Gastroesophageal sphincter (tissue), 3 donors: ENCODE results near the gene PCBP3.

ENCODE experiments used
- EP300 ChIP-seq: sonication (generic); formaldehyde crosslinking; IDR thresholded peaks from one replicate; pipeline ENCODE4 v1.6.1; 2017; ENCODE audit warnings: antibody characterized with exemption, mild to moderate bottlenecking
- POLR2A ChIP-seq, 2 donors: fragments of 450-650 bp; IDR thresholded peaks; one replicate each; pipeline ENCODE4 v1.6.1; 2017; ENCODE audit warnings: antibody characterized with exemption in 2 of 2, mild to moderate bottlenecking in 2 of 2, moderate library complexity in 1 of 2
- POLR2AphosphoS5 ChIP-seq: sonication (generic); formaldehyde crosslinking; IDR thresholded peaks from one replicate; pipeline ENCODE4 v1.6.1; 2017; ENCODE audit warnings: antibody characterized with exemption
- TF ChIP-seq, protein P1 (sequence below), 4 experiments: fragments of 200-600 bp in 2 of 4; fragments of 450-650 bp in 2 of 4; sonication (generic) in 1 of 4; IDR thresholded peaks; one replicate each; pipeline ENCODE4 v1.5.1; 2017 to 2019; ENCODE audit warnings: antibody characterized with exemption in 4 of 4, mild to moderate bottlenecking in 2 of 4, moderate library complexity in 2 of 4

- TF ChIP-seq POLR2A (IDR thresholded peaks at IDR 0.05): no peak
- TF ChIP-seq, protein P1, sequence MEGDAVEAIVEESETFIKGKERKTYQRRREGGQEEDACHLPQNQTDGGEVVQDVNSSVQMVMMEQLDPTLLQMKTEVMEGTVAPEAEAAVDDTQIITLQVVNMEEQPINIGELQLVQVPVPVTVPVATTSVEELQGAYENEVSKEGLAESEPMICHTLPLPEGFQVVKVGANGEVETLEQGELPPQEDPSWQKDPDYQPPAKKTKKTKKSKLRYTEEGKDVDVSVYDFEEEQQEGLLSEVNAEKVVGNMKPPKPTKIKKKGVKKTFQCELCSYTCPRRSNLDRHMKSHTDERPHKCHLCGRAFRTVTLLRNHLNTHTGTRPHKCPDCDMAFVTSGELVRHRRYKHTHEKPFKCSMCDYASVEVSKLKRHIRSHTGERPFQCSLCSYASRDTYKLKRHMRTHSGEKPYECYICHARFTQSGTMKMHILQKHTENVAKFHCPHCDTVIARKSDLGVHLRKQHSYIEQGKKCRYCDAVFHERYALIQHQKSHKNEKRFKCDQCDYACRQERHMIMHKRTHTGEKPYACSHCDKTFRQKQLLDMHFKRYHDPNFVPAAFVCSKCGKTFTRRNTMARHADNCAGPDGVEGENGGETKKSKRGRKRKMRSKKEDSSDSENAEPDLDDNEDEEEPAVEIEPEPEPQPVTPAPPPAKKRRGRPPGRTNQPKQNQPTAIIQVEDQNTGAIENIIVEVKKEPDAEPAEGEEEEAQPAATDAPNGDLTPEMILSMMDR (IDR thresholded peaks at IDR 0.05): no peak
- no peak for TF ChIP-seq EP300
- TF ChIP-seq POLR2AphosphoS5: no peak
Measured at GRCh38 chr21:45739218-45740087, 95.9 kb downstream of the PCBP3 start.
